A673 (cell line): ENCODE measurements around the gene LRP6. TPM values are rescaled to one million over a fixed set of nuclear protein-coding genes. Genes with fewer than 3 reads are reported as not detected.
A peak's percentile ranks its signal among the peaks of the same experiment; 100 is the strongest.

Source experiments
- BruUV-seq: library from RNA; stranded (reverse); fragments of 400-500 nt; replicated peaks from 2 replicates; lab custom pipeline; 2021; lab: Mats Ljungman, UMichigan
- CTCF ChIA-PET: fragments of 300-600 bp; sonication (Branson Sonifier 250); formaldehyde crosslinking; loops from one replicate; lab custom pipeline; 2022; ENCODE audit warnings: antibody characterized with exemption; lab: Charles Lee
- POLR2A ChIA-PET: fragments of 300-600 bp; sonication (Branson Sonifier 250); formaldehyde crosslinking; loops from one replicate; lab custom pipeline; 2022; ENCODE audit warnings: antibody characterized with exemption; ENCODE audit not compliant: low non-redundant PET; lab: Charles Lee
- DNase-seq: peaks from one replicate; pipeline ENCODE4 v3.0.0-alpha.2; 2015; ENCODE audit warnings: low spot score
- H3K27ac ChIP-seq: fragments of 200-600 bp; sonication (generic); 2 replicates; pipeline ENCODE4 v1.5.1; 2016; ENCODE audit warnings: mixed run types, low read depth, mild to moderate bottlenecking, mixed read lengths, antibody characterized with exemption, low read length; ENCODE audit not compliant: poor library complexity, severe bottlenecking
- H3K27me3 ChIP-seq: fragments of 200-600 bp; sonication (generic); replicated peaks from 2 replicates; pipeline ENCODE4 v1.6.1; 2017; ENCODE audit warnings: mixed run types, low read depth, mild to moderate bottlenecking, mixed read lengths, antibody characterized with exemption, low read length; ENCODE audit not compliant: insufficient read depth, poor library complexity
- H3K36me3 ChIP-seq: fragments of 200-600 bp; sonication (generic); 2 replicates; pipeline ENCODE4 v1.6.1; 2016; ENCODE audit warnings: mixed run types, mild to moderate bottlenecking, mixed read lengths, antibody characterized with exemption, low read length; ENCODE audit not compliant: insufficient read depth, poor library complexity, severe bottlenecking
- H3K4me1 ChIP-seq: fragments of 200-600 bp; sonication (generic); 2 replicates; pipeline ENCODE4 v1.6.1; 2017; ENCODE audit warnings: mixed run types, mild to moderate bottlenecking, mixed read lengths, antibody characterized with exemption, low read length; ENCODE audit not compliant: insufficient read depth, poor library complexity, severe bottlenecking
- H3K4me3 ChIP-seq: fragments of 200-600 bp; sonication (generic); 2 replicates; pipeline ENCODE4 v1.5.1; 2016; ENCODE audit warnings: low read depth, mixed run types, mild to moderate bottlenecking, mixed read lengths, low read length; ENCODE audit not compliant: poor library complexity, severe bottlenecking
- H3K9me3 ChIP-seq: fragments of 200-600 bp; sonication (generic); 2 replicates; pipeline ENCODE4 v1.6.1; 2016; ENCODE audit warnings: mixed run types, low read depth, mild to moderate bottlenecking, mixed read lengths, antibody characterized with exemption, low read length; ENCODE audit not compliant: poor library complexity, severe bottlenecking
- EZH2 ChIP-seq: fragments of 200-600 bp; sonication (generic); IDR thresholded peaks from 2 replicates; pipeline ENCODE4 v1.6.1; 2017; ENCODE audit warnings: borderline replicate concordance, low read depth, mild to moderate bottlenecking, mixed read lengths, antibody characterized with exemption, low read length; ENCODE audit not compliant: poor library complexity, severe bottlenecking
- intact Hi-C: fragments of 100-400 bp; cut with micrococcal nuclease; formaldehyde crosslinking; loops from one replicate; pipeline ENCODE4 v1.10.0; 2022; ENCODE audit not compliant: unreplicated experiment
- total RNA-seq: library from RNA; stranded (reverse); gene quantifications from 2 replicates; pipeline ENCODE4 v1.2.3, GENCODE V29; 2021
- TF ChIP-seq, protein P1 (sequence below): fragments of 300-800, 200-600 bp; sonication (generic); conservative IDR thresholded peaks from 2 replicates; pipeline ENCODE4 v1.5.1; 2017; ENCODE audit warnings: low read depth, mild to moderate bottlenecking, antibody characterized with exemption, low read length, moderate library complexity, mixed read lengths

LRP6 gene
- total RNA-seq, 1 experiment from 2014 or later = 97.4 TPM

DNA sequence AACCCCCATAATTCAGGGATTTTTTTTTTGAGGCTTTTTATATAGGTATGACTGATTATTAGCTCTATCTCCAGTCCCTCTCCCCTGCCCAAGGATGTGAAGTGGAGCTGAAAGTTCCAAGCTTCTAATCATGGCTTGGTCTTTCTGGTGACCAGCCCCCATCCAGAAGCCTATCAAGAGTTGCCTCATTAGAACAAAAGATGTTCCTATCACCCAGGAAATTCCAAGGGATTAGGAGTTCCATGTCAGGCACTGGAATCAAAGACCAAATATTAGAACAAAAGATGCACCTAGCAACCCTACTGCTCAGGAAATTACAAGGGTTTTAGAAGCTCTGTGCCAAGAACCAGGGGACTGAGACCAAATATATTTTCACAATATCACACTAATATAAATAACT, 29.9 kb downstream of the LRP6 start:
- intact Hi-C loops = no loop called here
- ChIA-PET CTCF (interaction anchor here (0.9 kb wide), 1 partner anchor 12 kb away, joined by 4 read pairs; no protein-coding TSS in a partner anchor), POLR2A (no interaction called here)
- Histone ChIP-seq H3K36me3 (no peaks in the 10 kb centered on the region), H3K4me3 (no peak overlapping the region), H3K27ac (peak overlapping the region; percentile 74), H3K4me1 (peaks cover 58% of the 10 kb centered on the region), H3K9me3 (no peaks in the 10 kb centered on the region), H3K27me3 (no peaks in the 10 kb centered on the region)
- no peak for TF ChIP-seq EZH2
- TF ChIP-seq, protein P1, sequence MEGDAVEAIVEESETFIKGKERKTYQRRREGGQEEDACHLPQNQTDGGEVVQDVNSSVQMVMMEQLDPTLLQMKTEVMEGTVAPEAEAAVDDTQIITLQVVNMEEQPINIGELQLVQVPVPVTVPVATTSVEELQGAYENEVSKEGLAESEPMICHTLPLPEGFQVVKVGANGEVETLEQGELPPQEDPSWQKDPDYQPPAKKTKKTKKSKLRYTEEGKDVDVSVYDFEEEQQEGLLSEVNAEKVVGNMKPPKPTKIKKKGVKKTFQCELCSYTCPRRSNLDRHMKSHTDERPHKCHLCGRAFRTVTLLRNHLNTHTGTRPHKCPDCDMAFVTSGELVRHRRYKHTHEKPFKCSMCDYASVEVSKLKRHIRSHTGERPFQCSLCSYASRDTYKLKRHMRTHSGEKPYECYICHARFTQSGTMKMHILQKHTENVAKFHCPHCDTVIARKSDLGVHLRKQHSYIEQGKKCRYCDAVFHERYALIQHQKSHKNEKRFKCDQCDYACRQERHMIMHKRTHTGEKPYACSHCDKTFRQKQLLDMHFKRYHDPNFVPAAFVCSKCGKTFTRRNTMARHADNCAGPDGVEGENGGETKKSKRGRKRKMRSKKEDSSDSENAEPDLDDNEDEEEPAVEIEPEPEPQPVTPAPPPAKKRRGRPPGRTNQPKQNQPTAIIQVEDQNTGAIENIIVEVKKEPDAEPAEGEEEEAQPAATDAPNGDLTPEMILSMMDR = no peak
- BruUV-seq = no TSS peak
- DNase-seq = peak; percentile 70

DNA sequence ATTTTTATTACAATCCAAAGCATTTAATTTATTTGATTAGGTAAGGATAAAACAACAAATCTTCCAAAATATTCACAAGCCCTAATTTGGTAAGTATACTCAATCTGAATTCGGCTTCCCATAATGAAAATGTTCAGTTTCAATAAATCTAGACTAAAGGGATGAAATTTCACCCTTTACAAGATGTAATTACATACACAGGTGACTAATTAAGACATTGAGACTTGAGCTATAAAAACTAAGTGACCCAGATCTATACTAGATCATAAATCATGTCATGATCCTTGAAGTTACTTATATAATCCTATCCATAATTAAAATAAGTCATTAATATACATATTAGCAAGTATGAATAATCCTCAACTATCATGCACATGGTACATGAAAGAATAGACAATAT, 36.6 kb downstream of the LRP6 start:
- intact Hi-C loops = no loop called here
- POLR2A ChIA-PET = interaction anchor here (0.6 kb wide), 1 partner anchor 102 kb away, joined by 3 read pairs; no protein-coding TSS in a partner anchor

DNA sequence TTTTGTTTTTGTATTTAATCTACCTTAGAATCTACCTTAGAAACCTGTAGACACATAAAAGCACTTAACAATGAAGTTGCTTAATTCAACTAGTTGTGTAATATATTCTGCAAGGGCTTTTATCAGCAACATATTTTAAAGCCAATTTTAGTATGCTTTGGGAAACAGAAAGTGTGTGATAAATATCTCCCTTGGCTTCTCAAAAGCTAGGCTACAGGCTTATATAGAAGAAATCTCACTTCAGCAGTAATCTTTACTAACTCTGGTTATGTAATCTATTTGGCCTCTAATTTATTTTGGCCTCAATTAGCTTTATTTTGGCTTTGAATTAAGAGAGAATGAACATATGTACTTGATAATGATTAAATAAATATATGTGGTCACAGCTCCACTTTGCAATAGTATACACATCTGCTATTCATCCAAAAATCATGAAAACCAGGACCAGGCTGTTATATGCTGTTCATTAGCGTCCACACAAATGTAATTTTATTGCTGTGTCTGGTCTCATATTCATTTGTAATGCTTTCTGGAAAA, 37.2 kb downstream of the LRP6 start:
- Histone ChIP-seq H3K27ac (peak overlapping the region; percentile 9), H3K4me3 (no peak overlapping the region), H3K27me3 (no peaks in the 10 kb centered on the region), H3K36me3 (no peaks in the 10 kb centered on the region), H3K4me1 (peaks cover 51% of the 10 kb centered on the region), H3K9me3 (peaks cover 3% of the 10 kb centered on the region)
- ChIA-PET CTCF (no interaction called here), POLR2A (interaction anchor here (0.6 to 0.7 kb wide), 2 partner anchors 10 to 102 kb away, joined by 3 to 5 read pairs; no protein-coding TSS in a partner anchor)
- BruUV-seq = no TSS peak
- no peak for TF ChIP-seq EZH2
- TF ChIP-seq, protein P1 = no peak
- no peak for DNase-seq
- intact Hi-C loops = no loop called here

More for the DNA sequence above, 36.6 kb downstream of the LRP6 start:
- Histone ChIP-seq H3K36me3 (no peaks in the 10 kb centered on the region), H3K4me3 (no peak overlapping the region), H3K27ac (peak overlapping the region; percentile 28), H3K27me3 (no peaks in the 10 kb centered on the region), H3K9me3 (peaks cover 3% of the 10 kb centered on the region), H3K4me1 (peaks cover 56% of the 10 kb centered on the region)
- no TSS peak for BruUV-seq
- CTCF ChIA-PET = no interaction called here
- no peak for DNase-seq
- TF ChIP-seq, protein P1 = no peak
- no peak for TF ChIP-seq EZH2
